HG03575 (cell line): ENCODE data around the gene NUDCD2.

ENCODE experiments used
- ATAC-seq: cut with Tn5 transposase; IDR thresholded peaks from one replicate; pipeline ENCODE4 v1.9.1; 2021; ENCODE audit not compliant: unreplicated experiment, insufficient number of reproducible peaks, low FRiP score; ENCODE audit errors: extremely low read depth

Gene NUDCD2, protein sequence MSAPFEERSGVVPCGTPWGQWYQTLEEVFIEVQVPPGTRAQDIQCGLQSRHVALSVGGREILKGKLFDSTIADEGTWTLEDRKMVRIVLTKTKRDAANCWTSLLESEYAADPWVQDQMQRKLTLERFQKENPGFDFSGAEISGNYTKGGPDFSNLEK

GRCh38 chr5:163459819-163460561 lies at the start of gene NUDCD2:
Gene NUDCD2 (minus strand): TSS chr5:163460102. CDS start chr5:163460050, 52 bp downstream.
- ATAC-seq = peak; percentile 59

- no peak for ATAC-seq
Observed at GRCh38 chr5:163509291-163509951, 49.5 kb upstream of the NUDCD2 start.

DNA sequence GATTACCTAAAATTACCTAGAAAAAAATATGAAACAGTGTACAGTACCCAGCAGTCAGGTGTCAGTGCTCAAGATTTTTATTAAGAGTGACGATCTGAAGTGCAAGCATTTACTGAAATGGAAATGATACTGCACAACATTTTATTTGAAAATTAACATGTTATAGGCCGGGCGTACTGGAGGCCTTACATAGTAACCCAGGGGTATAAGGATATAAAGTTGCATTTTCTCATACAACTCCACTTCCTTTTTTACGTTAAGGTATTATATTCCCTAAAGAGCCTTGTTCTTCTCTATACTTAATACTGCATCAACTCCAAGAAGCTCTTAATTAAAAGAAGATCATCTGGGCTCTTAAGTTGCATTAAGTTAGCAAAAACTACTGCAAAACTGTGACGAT lies 48.9 kb upstream of the NUDCD2 start:
- ATAC-seq = no peak

DNA sequence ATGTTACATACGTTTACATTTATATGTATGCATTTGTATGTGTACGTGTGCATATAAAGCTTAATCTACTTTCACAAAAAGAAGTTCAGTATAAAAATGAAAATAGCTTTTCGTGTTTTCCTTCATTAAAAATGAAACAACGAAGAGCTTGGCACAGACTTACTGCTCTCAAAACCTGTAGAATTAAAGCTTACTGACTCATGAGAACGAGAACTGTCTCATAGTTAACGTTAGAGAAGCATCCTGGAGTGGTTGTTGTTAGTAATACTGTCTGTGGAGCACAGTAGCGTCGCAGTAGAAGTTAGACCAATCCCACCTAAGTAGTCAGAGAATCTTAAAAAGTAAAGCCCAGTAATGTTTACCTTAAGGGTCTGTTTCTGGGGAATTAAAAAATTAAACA lies 46.8 kb upstream of the NUDCD2 start:
- no peak for ATAC-seq

GRCh38 chr5:163506095-163506457 lies 46.2 kb upstream of the NUDCD2 start:
- ATAC-seq = peak; percentile 19

DNA sequence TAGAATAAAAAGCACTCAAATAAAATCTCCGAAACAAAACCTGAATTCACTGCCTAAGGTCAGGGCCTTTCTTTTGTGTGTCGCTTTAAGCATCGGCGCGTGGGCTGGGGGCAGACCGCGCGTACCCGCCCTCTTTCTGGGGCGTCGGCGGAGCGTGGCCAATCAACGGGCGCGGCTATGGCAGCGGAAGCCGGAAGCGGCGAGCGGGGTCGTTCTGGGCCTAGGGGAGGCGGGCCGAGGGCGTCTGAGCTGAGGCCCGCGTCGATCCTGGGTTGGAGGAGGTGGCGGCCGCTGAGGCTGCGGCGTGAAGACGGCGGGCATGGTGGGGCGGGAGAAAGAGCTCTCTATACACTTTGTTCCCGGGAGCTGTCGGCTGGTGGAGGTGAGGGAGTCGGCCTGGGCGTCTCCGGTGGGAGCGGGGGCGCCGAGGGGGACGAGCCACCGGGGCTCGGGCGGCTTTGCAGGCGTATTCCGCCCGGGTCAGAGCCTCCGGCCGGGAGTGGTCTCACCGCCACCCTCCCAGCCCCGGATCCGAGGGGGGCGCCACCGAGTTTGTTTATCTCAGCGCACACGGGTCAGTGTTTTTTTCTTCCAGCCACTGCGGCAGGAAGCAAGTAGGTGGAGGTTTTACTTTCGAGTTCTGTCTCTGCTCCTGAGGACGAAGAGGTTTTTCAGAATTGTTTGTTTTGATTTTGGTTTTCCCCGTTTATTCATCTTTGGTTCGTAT lies 45.6 kb upstream of the NUDCD2 start, which contains the start of gene MAT2B:
TSS of gene MAT2B (plus strand) at position 252 of the 727 bp plus-strand sequence. CDS start at position 320, 68 bp downstream.
- peak; percentile 83 for ATAC-seq

GRCh38 chr5:163505049-163505367 lies 45.1 kb upstream of the NUDCD2 start:
- no peak for ATAC-seq

DNA sequence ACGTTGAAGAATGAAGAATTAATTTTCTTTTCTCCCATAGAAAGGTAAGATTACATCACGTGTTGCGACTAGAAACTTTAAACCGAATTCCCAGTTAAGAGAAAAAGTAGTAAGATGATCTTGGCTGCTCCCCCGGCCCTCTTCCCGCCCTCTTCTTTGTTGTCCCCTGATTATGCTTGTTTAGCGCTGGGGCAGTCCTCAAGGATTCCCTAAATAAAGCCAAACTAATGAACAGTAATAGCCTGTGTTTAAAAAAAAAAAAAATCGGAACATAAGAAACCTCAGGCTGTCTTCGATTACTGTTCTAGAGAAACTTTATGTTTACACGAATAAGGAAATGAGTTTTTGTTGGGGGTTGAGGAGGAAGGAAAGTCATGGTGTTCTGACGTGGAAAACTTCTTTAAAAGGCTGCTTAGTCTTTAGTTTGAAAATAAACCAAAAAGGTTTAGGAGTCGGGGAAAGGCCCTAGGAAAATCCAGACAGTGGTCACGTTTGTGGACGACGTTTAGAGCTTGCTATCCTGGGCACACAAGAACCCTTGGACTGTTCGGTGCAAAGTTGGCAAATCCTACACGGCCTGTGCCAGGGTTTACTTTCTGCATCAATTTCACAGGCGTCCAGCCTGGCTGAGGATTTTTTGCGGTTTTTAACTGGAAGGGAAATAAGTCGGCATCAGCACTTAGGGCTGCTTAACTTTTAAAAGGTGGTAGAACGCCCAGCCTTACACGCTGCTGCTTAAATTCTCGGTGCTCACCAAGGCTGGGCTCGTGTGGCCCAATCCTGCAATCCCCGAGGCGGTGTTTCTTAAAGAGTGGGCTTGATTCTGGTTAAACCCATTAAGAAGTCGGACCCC lies 44.4 kb upstream of the NUDCD2 start:
- ATAC-seq = no peak

GRCh38 chr5:163503106-163504078 lies 43.5 kb upstream of the NUDCD2 start:
- no peak for ATAC-seq

- no peak for ATAC-seq
Observed at GRCh38 chr5:163502521-163502920, 42.6 kb upstream of the NUDCD2 start.

GRCh38 chr5:163498886-163499285 lies 39.0 kb upstream of the NUDCD2 start:
- ATAC-seq = no peak

- no peak for ATAC-seq
Observed at GRCh38 chr5:163497315-163497714, 37.4 kb upstream of the NUDCD2 start.

DNA sequence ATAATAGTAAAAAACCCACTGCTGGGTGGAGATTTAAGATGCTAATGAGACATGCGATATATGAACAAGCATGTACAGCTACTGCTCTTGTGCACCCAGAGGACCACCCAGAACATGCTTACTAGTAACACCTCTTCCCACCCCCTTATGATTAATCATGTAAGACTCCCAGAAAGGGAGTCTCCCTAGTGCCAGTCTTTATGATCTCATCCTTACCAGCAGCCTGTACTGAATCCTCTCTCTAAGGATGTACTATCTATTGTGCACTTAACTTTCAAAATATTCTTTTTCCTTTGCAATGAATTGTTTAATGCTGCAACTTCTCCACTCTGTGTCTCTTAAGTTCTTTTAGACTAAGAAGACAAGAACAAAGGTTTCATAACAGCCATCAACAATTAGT lies 36.4 kb upstream of the NUDCD2 start:
- ATAC-seq = no peak

GRCh38 chr5:163489745-163490075 lies 29.8 kb upstream of the NUDCD2 start:
- no peak for ATAC-seq

- ATAC-seq = no peak
Observed at GRCh38 chr5:163489055-163489744, 29.3 kb upstream of the NUDCD2 start.

GRCh38 chr5:163478982-163479271 lies 19.0 kb upstream of the NUDCD2 start:
- ATAC-seq = no peak

- ATAC-seq = no peak
Observed at GRCh38 chr5:163478126-163478981, 18.5 kb upstream of the NUDCD2 start.
